Measurements from ENCODE around the gene SLC7A8.
"Not testable (repeated sequence)": the region's sequence is repeated elsewhere in the genome, so short reads cannot be mapped to it uniquely, and the experiment has no call there.

SLC7A8 gene

DNA sequence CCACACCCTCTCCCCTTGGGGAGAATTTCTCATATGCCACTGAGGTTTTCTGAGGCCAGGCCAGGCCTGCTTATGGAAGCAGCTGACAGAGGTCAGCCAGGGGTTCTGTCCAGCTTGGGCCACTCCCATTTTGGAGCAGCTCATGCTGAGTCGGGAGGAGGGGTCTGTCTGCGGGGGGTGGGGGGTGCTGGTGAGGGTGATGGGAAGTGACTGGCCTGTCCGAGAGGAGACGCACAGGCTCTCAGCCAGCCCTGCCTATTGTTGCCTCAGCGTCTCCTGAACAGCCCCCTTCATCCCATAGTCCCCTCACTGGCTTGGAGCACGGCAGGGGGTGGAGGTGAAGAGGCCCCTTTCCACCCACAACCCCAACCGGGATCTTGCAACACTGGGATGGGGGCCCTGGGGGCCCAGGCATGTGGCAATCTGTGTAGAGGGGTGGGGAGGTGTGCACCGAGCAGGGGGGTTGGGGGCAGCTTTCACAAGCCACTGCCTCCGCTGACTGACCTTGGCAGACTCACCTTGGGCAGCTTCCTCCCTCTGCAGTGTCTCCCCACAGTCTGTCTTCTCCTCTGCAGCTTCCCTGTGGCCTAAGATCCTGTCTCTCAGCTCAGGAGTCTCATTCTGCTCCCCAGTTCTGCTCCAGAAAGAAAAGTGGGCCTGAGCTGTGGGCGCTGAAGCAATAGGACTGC is 69.9 kb downstream of the SLC7A8 start:
- no peak for DNase-seq

DNA sequence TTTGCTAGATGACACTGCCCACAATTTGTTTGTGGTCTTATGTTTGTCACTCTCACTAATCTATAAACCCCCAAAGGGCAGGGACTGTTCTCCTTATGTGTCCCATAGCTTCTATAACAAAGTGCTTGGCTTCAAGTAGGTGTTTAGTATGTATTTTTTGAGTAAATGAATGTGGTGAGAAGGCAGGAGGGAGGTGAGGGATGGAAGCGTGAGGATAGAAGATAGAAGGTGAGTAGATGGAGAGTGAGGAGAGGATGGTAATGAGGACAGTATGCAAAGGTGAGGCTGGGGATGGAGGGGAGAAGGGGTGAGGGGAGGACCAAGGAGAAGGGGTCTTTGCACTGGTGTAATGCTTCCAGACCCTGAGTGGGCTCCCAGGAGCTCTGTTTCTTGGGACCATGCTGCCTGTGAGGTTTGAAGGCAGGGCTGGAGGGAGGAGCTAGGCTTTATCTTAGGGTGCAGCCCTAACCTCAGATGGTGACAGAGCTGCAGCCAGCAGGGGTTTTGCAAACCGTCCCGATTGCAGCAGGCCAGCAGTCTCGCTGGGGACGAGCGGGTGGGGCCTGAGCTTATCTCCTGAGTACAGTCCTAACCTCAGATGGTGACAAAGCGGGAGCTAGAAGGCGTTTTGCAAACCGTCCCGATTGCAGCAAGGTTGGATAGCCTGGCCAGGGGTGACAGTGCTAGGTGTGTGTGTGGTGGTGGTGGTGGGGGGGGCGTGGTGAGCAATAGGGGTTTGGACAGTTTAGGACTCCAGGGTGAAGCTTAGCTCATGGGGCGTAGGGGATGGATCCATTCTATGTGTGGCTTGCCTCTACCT is 70.9 kb downstream of the SLC7A8 start:
- DNase-seq = no peak

- DNase-seq = no peak
These were observed 72.7 kb downstream of the SLC7A8 start for GRCh38 chr14:23110579-23111365.

DNA sequence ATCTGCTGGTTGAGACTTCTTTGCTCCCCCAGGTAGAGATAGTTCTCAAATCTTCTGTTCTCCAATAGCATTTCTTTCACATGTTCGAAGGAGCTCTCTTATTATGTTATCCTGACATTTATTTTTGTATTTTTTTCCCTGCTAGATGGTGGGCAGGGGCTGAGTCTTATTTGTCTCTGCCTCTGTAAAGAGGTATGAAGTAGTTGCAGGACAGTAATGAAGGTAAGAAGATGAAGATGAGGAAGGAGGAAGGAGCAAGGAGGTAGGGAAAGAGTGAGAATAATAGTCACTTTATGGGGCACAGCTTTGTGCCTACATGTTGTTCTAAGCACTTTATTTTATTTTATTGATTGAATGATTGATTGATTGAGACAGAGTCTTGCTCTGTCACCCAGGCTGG is 73.7 kb downstream of the SLC7A8 start:
- DNase-seq = no peak

- not testable (repeated sequence) for DNase-seq
These were observed 75.3 kb downstream of the SLC7A8 start for GRCh38 chr14:23108169-23108568.

GRCh38 chr14:23107620-23108019 is 75.8 kb downstream of the SLC7A8 start:
- not testable (repeated sequence) for DNase-seq

GRCh38 chr14:23106747-23107045 is 76.8 kb downstream of the SLC7A8 start:
- DNase-seq = no peak

GRCh38 chr14:23105348-23105824 is 78.1 kb downstream of the SLC7A8 start:
- DNase-seq = no peak

DNA sequence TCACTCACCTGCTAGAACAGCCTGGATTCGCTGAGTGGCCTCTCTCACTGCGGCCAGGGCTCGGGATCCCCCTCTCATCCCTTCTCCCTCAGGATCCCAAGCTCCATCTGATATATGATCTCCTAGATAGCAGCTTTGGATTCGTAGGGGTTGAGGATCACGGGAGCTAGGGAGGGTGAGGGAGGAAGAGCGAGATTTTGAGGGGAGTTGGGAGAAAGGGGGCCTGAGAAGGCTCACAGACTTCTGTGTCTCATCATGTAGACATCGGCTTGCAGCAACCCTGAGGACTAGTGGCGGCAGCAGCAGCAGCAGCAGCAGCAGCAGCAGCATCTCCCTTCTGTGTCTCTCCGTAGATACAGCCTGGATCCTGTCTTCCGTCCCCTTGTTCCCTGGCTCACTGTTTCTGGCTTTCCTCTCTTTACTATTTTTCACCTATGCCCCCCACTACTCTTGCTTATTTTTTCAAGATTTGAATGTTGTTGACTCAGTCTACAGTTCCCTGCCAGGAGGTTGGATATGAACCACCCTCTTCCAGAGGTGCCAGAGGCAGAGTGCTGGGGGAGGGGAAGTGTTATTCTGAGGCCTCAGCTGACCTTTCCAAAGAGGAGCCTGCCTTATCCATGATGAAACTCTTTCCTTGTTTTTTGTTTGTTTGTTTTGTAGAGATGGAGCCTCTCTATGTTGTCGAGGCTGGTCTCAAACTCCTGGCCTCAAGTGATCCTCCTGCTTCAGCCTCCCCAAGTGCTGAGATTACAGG is 78.7 kb downstream of the SLC7A8 start, which contains the start of gene CIROP:
CIROP (minus strand) TSS at position 399 of the 757 bp plus-strand sequence; CDS start at position 330, 69 bp downstream.
- DNase-seq = no peak

GRCh38 chr14:23104070-23104590 is 79.3 kb downstream of the SLC7A8 start:
- DNase-seq = no peak

DNA sequence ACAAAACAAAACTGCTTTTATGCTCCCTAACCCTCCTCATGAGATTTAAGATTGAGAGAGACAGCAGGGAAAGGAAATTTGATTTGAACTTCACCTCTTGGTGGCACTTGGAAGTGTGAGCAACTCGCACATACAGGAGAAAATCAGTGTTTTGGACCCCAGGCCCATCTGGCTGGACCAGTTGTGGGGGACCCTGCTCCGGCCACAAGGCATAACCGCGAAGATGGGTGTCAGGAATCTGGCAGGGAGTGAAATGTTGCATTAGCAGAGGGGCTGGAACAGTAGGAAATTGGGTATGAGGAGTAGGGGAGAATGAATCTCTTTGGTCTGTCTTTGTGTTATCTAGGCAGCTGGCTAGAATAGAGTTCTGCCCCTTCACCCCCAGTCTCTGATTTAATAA is 79.9 kb downstream of the SLC7A8 start:
- DNase-seq = no peak

GRCh38 chr14:23102801-23103200 is 80.7 kb downstream of the SLC7A8 start:
- DNase-seq = no peak

DNA sequence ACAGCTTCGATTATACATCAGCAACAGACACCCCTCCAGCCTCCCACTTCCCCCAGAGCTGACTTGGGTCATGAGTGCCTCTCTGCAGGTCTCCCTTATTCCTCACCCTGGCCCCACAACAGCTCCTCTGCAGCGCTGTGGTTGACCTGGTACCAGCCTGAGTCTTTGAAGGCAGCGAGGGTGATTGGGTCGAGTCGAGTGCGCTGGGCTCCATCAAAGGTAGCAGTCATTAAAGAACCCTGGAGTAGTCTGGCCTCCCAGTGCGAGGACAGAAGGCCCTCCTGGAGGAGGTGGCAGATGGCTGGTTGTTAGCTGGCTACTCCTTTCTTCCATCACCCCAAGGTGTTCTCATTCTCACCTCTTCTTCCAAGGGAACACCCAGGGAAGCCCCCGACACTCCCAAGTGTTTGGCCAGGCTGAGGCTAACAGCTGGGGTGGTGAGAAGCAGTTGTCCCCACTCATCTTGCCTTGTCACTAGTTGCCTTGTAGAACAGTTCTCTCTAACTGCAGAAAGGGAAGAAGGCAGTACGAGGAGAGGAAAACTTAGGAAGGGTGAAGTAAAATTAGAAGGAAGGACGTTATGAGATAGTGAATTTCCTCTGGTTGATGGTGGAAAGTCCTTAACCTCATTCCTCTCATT is 81.4 kb downstream of the SLC7A8 start:
- no peak for DNase-seq

DNA sequence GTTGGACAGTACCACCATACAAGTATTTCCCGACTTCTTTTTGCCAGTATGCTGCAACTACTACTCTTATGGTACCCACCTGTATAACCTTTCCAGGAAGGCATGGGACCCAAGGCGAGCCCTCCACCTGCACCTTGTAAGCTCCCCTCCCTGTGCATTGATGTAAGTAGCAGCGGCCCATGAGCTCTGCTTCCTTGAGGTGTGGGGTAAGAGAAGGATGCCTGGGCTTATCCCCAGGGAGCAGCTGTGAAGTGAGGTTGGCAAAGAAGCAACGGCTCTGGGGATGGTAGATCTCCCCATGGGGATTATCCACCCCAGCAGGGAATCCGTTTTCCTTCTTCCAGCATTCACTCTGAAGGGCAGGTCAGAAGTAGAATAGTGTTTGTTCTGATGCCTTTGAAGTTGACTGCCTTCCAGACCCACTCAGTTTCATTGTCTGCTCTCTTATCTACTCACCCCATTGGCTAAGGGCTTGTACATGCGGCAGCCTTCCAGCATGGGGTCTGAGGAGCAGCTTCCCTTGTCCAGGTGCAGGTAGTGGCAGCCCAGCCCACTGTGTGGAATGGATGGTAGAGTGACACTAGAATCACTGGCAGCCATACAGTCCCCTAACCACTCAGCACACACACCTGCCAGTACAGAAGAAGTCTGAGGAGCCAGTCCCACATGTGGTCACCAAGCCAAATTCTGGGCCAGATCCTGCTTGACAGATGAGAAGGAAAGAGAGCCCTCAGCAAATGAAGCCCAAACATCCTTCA is 82.1 kb downstream of the SLC7A8 start:
- DNase-seq = no peak

DNA sequence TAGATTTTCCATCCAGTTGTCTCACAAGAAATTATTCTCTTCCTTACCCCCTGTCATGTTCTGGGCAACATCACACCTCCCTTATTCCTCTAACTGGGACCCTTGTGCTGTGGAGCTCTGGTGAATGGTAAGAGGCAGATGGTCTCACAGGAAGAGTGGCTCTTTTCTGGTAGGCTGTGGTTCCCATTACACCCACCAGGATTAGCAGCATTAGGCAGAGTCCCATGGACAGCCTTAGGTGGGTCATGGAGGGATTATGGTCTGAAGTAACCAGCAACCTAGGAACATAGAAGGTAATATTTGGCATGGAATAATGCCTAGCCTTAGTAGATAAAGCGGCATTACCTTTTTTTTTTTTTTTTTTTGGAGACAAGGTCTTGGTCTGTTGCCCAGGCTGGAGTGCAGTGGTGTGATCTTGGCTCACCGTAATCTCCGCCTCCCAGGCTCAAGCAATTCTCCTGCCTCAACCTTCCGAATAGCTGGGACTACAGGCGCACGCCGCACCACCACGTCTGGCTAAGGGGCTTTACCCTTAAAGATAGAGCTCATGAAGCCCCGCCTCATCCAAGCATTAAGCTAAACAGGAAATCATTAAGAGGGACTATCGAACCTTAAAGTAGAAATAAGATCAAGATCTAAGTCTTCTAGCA is 84.1 kb downstream of the SLC7A8 start:
- no peak for DNase-seq

- no peak for DNase-seq
These were observed 85.7 kb downstream of the SLC7A8 start for GRCh38 chr14:23097786-23098185.

DNA sequence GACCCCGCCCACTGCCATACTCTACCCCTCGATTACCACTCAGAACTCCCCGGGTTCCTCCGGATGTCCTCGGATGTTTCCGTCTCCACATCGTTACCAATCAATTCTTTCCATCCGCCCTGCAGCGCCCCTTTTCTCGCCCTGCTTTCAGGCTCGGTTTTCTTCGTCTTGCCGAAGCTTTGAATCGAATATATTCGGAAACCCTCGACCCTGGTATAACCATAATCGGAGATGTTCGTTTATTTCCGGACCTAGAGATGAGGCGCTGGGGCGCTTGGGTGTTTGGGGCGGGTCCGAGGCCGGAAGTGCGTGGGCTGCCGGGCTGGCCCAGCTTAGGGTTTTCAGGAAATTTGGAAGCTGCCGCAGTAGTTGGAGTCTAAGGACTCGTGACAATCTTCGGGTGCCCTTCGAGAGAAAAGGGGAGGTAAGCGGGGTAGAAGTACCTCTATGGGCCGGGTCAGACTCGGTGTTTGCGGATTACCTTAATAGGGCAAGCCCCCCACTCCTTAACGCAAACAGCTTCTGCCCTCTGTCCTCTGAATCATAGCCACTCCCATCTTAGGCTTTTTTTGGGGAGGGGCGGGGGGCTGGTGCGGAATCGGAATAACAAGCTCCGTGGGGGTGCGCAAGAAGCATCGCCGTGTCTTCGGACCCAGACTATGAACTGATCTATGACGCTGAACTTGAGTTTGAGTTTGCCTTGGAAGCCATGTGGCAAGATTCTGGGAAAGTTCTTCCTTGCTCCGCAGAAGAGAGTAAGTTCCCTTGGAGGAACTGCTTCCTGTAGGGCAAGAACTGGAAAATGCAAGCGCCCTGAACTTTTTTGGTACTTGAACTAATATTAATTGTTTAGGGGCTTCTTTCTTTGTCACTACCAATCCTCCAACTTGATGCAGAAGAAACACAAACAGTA is 88.0 kb downstream of the SLC7A8 start, which contains the start of gene C14orf119:
C14orf119 (plus strand) TSS at position 310 of the 913 bp plus-strand sequence. CDS start 2,154 bp downstream, outside the sequence.
- DNase-seq = no peak

DNA sequence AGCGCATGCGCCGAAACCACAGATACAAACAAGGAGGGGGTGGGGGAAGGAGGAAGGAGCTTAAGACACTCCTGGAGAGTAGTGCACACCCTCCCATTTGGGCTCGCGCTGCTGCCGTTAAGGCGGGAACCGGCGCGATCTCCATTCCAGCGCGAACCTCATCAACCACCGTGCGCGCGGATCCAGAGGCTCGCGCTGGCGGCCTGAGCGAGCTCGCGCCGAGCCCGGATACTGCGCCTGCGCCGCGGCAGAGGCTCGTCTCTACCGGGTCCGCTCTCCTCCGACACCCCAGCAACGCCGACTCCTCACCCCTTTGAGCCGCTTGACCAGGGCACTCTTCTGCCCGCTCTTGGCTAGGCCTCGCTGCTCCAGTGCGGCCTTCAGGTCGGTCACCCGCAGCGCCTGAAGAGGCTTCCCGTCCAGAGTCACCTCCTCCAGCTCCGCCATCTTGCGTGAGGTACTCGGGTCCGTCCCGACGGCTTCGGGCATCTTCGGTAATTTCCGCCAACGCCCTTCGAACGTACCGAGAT is 88.7 kb downstream of the SLC7A8 start, which contains the start of gene ACIN1:
ACIN1 (minus strand) TSS at position 471 of the 530 bp plus-strand sequence; CDS start at position 447, 24 bp downstream.
- no peak for DNase-seq

Measured in NCI-H2171 (cell line).